HG03558 (cell line): ENCODE results near the gene RYR3.

ENCODE experiments used
- ATAC-seq: cut with Tn5 transposase; IDR thresholded peaks from one replicate; pipeline ENCODE4 v1.9.1; 2021; ENCODE audit warnings: moderate number of reproducible peaks; ENCODE audit not compliant: unreplicated experiment; ENCODE audit errors: extremely low read depth

RYR3 gene

DNA sequence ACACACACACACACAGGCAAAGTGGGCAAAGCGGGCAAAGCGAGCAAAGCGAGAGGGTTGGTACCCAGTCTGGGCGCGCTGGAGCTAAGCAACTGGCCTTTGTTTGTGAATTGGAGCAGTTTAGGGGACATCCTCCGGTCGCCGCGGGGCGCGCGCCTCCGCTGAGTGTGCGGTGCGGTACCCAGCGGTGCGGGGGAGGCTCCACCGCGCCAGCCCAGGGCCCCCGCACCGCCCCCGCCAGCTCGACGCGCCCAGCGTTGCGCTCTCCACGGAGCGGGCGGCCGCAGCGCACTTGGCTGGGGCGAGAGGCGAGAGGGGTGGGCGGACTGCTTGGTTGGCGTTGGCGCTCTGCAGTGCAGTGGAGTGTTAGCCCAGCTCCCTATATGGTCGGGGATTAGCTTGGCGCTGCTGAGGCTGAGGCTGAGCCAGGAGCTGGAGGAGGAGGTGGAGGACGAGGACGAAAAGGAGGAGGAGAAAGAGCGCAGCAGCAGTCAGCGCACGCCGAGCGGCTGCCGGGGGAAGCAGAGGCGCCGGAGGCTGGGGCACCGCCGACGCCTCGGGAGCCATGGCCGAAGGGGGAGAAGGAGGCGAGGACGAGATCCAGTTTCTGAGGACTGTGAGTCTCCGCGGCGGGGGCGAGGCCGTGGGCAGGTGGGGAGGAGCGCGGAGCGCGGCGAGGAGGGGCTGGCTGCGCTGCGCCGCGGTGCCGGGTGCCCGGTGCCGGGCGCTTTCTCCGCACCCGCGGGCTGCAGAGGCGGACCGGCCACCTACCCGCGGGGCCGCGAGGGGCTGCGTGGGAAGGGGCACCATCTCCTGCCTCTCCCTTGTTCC, at the start of gene RYR3:
Gene RYR3 (plus strand): TSS at position 487 of the 831 bp plus-strand sequence. CDS start 79 bp downstream, at position 566.
- ATAC-seq, result no peak

GRCh38 chr15:33262306-33262705, 48.5 kb upstream of the RYR3 start:
- no peak for ATAC-seq

GRCh38 chr15:33277689-33278088, 33.1 kb upstream of the RYR3 start:
- ATAC-seq, result no peak

DNA sequence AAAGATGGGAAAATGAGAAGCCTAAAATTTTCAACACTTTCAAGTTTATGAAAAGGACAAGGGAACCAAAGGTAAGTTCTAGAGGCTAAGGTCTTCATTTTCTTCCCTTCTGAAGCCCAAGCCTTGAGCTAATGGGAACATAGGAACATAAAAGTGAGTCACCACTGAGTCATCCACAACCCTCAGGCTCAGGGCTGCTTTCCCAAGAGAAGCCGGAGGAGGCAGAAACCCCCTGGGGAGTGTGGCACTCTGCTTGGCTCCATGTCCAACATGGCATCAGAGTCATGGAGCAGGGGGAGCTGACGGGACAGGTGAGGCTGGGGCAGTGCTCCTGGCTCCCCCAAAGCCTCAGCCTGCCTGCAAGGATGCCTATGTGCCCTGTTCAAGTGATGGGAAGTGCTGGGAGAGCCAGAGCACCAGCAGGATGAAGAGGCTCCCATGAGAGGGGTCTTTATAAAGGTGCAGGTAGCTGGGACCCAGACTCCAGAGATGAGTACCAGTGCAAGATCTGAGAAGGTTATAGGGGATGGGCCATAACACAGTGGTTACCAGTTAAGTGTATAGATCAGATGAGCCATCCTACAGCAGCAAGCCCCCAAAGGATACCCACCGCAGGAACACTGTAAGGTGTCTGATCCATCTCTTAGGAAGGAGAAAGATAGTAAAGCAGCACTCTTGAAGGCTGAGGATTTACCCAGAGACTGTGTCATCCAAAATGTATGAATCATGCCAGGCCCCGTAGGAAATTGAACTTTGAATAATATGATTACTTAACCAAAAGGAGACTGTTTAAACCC, 31.8 kb upstream of the RYR3 start:
- no peak for ATAC-seq

- no peak for ATAC-seq
Observed at GRCh38 chr15:33279613-33280205, 31.1 kb upstream of the RYR3 start.

- no peak for ATAC-seq
Observed at GRCh38 chr15:33282226-33283020, 28.3 kb upstream of the RYR3 start.

DNA sequence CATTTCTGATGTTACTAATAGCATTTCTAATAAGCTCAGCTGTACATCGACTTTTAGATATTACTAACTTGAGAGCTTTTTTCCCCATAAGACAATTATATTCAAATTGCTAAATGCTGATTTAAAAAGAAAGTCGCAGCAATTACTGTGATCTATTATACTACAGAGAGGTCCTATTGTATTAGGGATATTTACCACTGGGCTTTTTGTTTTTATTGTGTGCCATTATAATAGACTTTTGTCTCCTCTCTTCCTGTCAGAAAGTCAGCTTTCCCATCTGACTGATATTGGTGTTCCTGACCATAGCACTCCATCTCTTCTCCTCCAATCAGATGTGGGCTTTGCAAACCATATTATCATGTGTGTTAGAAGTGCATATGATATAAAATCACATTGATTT, 27.2 kb upstream of the RYR3 start:
- no peak for ATAC-seq

- no peak for ATAC-seq
Observed at GRCh38 chr15:33284336-33284735, 26.4 kb upstream of the RYR3 start.

- ATAC-seq, result no peak
Observed at GRCh38 chr15:33292717-33293307, 18.0 kb upstream of the RYR3 start.

DNA sequence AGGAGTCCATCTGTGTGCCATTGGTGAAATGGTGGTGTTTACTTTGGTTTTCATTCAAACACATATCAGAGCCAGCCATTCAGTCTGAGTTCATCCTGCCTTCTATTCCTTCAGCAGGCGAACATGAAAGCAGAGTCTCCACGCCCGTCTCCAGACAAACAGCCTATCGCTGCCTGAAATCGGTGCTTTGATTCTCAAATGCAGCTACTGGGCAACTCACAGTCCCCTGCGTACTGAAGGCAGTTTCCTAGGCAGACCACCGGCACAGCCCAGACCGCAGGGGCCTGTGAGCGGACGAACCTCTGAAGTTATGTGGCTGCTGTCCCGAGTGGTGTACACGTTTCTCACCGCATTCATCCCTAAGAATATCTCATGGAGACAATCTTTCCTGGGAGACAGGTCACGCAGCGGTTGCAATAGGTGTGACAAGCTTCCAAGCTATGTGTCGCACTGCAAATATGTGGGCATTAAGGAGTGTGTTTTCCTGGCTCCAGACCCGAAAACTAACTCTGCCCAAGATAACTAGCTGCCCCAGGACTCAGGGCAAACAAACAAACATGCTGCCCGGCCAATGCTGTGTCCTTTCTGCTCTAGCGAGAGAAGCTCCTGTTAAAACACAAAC, 16.9 kb upstream of the RYR3 start:
- ATAC-seq, result no peak

DNA sequence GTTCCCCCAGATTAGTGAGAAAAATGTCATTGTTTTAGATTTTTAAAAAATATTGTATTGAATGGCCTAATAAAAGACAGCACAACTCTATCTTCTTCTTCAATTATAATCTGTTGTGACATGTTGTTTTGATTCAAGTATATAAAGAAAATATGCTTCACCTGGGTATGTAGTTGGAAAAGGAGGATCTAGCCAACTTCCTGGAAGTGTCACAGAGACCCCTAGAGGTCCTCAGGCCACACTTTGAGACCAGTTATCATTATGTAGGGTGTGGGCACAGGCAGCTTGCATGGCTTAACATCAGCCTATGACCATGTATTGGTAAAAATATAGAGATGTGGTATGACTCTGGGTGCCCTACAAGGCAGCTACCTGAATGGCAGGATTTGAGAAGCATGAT, 14.7 kb upstream of the RYR3 start:
- no peak for ATAC-seq

- no peak for ATAC-seq
Observed at GRCh38 chr15:33296856-33297255, 13.9 kb upstream of the RYR3 start.

DNA sequence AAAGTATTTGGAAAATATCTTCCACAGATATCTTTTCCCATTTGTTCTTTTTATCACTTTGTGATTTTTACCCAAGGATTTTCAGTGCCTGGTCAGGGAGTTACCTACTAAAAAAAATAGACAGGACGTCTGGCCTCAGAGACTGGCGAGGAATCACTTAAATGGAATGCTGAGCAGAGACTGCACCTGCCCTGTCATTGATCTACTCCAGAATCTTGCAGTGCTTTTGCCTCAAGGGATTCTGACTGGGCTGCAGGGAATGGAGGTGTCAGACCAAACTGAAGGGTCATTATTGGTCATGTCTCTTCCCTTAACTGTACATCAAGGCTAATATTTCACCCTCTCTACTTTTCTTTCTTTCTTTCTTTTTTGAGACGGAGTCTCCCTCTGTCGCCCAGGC, 12.1 kb upstream of the RYR3 start:
- ATAC-seq, result no peak

GRCh38 chr15:33304924-33305323, 5.8 kb upstream of the RYR3 start:
- ATAC-seq, result no peak

- ATAC-seq, result no peak
Observed at GRCh38 chr15:33309602-33310276, 1.0 kb upstream of the RYR3 start.

DNA sequence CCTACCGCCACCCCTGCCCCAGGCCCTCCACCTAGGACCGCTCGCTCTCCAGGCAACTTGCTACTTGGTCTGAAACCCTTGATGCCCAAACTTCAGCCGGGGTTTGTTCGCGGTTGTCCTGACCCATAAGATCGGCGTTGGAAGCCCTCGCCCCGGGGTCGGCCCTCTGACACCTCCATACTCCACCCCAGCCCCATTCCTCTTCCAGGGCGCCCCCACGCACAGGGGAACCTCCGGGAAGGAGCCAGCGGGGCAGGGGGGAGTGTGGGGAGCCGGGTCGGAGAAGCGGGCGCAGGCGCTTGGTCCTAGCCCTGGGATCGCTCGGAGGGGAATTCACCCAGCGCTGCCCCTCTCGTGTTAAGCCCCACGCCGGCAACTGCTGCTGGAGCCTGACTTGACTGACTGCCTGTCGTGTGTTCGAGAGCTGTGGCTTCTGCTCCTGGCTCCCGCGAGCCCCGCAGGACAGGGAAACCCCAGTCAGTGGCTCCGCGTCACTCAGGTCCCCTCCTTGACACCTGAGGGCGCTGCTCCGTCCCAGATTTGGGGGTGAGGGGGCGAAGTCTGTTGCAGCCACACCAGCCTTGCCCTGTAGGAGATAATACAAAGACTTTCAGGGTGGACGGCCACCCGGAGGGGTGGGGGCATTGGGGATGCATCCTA, 675 bp downstream of the RYR3 start:
- ATAC-seq, result no peak

GRCh38 chr15:33313491-33313890, 2.7 kb downstream of the RYR3 start:
- ATAC-seq, result no peak

DNA sequence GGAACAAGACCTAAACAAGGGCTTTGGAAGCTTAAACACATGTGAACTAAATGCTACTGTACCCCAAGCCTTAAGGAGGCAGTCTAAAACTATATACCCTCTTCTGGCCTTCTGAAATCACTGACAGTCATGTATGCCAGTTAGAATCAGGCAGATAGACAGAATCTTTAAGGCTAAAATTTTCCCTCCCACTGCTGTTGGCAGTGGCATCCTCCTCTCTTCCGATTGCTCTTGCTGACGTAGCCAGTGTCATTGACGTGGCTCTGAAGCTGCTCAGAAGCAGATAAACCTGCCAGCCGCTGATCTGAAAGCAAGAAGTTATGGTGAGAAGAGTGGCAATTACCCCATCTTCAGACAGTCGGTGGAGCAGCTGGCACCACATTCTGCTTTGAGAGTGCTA, 3.3 kb downstream of the RYR3 start:
- ATAC-seq, result no peak
